SIG-M5 treated with dmso at 0.1 percent for 504 hours (cell line): ENCODE results near the gene PCNX1.
A peak's percentile ranks its signal among the peaks of the same experiment; 100 is the strongest.
"Not testable (repeated sequence)": the region's sequence is repeated elsewhere in the genome, so short reads cannot be mapped to it uniquely, and the experiment has no call there.

Source experiments
- DNase-seq: peaks from one replicate; lab custom pipeline; 2025; ENCODE audit not compliant: unreplicated experiment; lab: John Stamatoyannopoulos, UW

Gene PCNX1

DNA sequence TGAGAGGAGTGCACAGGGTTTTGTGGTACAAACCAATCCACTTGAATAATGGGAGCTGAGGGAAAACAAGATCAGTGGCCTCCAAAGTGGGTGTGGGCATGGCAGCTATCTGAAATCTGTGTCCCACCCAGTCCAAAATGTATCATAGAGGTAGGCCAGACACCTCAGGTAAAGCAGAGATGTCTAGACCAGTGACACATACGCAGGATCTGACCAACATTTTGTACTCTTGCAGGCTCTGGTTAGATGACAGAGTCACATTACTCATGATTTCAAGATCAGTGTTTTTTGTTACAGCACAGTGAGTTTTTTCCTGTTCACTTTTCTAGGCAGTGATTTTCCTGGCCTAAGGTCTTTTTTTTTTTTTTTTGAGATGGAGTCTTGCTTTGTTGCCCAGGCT lies 211.8 kb downstream of the PCNX1 start:
- DNase-seq: no peak

GRCh38 chr14:71119832-71120231 lies 212.6 kb downstream of the PCNX1 start:
- DNase-seq: no peak

DNA sequence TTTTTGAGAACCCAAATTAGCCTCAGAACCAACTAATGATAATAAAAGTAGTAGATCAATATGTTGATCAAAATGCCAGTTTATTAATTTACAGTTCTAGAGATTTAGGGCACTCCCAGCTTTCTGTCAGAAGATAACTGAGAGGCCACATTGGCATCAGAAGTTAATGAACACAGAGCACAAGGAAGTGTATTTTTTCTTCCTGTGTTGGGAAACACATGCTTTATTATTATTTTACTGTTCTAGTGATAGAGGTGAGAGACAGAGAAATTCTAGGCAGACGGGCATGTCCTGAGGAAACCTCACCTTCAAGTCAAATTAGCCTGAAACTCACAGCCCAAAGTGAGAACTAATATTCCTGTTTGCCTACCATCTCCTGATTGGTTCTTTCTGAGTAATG lies 213.7 kb downstream of the PCNX1 start:
- no peak for DNase-seq

DNA sequence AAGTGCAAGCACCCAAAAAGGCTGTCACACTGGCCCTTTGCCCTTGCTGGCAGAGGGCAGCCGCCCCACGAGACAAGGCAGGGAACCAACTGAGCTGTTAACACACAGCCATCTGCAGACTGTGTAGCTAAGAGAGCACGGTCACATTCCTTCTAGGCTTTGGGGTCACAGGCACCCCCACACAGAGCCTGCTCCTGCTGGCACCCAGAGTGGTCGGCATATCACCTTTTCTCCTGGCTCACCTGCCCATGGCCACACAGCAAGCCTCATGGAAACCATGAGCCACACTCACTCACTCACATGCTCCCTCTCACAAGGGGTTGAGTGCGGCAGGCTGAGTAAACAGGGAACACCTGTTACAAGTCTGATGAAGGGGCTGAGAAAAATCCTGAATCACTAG lies 214.5 kb downstream of the PCNX1 start:
- no peak for DNase-seq

DNA sequence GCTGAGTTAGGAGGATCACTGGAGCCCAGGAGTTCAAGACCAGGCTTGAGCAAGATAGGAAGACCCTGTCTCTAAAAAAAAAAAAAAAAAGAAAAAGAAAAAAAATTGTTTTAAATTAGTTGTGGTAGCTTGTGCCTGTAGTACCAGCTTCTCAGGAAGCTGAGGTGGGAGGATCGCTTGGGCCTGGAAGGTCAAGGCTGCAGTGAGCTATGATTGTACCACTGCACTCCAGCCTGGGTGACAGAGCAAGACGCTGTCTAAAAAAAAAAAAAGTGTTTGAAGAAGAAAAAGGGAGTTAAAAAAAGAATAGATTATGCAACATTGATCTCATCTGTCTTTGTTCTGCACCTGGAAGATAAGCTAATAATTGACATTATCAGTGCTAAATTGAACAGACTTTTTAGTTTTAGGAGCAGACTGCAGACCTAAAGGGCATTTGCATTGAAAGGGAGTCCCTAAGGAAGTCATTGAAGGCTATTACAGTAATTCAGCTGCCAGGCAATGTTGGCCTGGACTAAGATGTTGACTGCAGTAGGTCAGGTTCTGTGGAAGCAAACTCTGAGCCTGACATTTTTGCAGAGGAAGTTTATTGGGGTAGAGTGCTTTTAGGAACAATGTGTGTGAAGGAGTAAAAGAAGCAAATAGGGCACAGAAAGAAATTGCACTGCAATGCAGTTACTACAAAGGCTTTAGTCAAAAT lies 215.8 kb downstream of the PCNX1 start:
- no peak for DNase-seq

DNA sequence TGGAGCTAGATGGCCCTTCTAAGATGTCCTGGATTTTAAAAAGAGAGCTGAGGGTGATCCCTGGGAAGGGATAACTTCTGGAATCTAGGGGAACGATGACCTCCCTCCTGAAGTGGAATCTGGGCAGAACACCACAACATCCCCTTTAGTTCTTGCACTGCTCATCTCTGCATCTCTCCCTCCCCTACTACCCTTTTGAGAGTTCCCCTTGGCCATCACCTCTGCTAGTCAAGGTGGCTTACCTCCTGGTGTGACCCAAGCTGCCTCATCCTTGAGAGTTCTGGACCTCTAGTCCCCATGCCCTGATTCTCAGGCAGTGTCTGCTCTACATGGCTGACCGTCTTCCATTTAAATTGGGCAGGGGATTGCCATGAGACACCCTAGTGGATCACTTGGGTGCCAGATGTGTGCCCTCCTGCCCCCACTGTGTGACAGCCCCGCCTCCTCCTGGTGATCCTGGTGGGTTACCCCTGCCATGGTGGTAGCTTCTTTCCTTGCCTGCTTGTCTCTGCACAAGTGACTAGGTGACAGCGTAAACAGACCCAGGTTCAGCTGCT lies 216.4 kb downstream of the PCNX1 start:
- DNase-seq: no peak

DNA sequence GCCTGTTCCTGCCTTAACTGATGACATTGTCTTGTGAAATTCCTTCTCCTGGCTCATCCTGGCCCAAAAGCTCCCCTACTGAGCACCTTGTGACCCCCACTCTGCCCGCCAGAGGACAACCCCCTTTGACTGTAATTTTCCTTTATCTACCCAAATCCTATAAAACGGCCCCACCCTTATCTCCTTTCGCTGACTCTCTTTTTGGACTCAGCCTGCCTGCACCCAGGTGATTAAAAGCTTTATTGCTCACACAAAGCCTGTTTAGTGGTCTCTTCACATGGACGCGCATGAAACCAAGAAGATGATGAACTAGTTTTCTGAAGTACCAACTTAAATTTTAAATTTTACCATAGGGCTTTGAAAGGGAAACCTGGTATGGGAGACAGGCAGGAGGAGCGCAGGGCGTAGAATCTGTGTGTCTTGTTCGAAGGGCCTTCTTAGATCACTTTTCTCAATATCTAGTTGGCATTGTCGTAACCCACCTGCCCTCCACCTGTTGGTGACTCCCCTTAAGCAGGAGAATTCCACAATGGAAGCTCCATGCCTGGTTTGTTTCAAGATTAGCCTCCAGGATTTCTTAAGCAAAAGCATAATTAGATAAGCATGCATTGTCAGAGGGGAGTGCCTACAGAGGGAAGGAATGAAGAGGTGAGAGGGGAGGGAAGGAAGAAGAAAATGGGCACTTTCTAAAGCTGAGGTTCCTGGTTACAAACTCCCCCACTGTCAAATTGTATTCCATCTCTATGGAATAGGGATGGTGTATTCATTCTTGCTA lies 222.6 kb downstream of the PCNX1 start:
- DNase-seq: not testable (repeated sequence)

DNA sequence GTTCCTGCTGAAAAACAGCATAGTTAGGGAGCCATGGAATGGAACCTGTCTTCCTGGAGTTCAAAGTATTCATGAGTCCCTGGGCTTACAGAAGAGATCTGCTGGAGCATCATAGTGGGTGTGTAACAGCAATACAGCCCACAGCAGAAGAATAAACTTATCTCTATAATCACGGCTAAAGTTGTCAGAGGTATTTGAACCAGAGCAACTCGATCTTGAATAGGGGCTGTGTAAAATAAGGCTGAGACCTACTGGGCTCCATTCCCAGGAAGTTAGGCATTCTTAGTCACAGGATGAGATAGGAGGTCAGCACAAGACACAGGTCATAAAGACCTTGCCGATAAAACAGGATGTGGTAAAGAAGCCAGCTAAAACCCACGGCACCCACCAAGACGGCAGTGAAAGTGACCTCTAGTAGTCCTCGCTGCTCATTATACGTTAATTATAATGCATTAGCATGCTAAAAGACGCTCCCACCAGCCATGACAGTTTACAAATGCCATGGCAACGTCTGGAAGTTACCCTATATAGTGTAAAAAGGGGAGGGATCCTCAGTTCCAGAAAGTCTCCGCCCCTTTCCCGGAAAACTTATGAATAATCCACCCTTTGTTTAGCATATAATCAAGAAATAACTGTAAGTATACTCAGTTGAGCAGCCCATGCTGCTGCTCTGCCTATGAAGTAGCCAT lies 223.4 kb downstream of the PCNX1 start:
- DNase-seq: no peak

GRCh38 chr14:71133296-71133695 lies 226.0 kb downstream of the PCNX1 start:
- no peak for DNase-seq

DNA sequence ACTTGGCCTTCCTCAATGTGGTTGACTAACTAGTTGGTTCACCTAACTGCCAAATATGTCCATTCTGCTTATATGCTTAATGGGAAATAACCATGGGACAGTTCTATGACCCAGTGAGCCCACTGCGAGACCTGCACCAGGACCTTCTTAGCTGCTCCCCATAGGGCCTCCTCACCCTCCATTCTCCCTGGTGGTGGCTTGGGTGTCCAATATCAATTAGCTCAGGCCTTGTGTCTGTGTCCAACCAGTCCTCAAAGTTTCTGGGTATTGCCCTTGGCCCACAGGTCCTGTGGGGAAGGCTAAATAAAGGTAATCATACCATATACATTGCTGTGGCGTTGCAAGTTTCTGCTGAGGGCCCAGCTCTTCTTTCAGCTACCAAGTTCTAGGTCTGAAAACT lies 228.2 kb downstream of the PCNX1 start:
- DNase-seq: no peak

GRCh38 chr14:71135911-71136310 lies 228.7 kb downstream of the PCNX1 start:
- no peak for DNase-seq

DNA sequence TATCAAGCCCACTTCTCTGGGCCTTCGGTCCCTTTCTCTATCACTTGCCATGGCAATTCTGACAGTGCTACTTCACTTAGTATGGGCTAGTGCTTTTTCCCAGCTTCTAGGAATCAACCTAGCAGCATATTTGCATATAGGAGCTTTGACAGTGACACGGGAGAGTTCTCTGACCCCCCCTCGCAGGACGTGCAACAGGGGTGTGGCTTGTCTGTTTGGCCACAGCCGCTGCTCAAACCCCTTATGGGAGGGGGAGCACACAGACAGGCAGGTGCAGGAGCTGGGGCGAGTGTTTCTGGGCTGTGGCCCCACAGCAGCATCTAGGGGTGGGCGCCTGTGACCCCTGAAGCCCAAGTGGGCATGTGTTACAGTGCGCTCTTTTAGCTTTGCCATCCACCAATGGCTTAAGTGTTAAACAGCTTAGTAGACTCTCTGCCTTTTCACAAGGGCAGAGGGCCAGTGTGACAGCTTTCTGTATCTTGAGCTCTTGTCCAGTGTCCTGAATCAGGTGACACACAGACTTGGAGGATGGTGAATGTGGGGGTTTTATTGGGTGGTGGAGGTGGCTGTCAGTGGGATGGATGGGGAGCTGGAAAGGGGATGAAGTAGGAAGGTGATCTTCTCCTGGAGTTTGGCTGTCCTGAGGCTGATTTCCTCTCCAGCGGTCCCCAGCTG lies 229.3 kb downstream of the PCNX1 start:
- DNase-seq: no peak

GRCh38 chr14:71137536-71138447 lies 230.5 kb downstream of the PCNX1 start:
- no peak for DNase-seq

- DNase-seq: peak; percentile 23
Observed at GRCh38 chr14:71138448-71139293, 231.4 kb downstream of the PCNX1 start.

GRCh38 chr14:71139294-71139946 lies 232.2 kb downstream of the PCNX1 start:
- no peak for DNase-seq

GRCh38 chr14:71140157-71140556 lies 232.9 kb downstream of the PCNX1 start:
- DNase-seq: no peak

DNA sequence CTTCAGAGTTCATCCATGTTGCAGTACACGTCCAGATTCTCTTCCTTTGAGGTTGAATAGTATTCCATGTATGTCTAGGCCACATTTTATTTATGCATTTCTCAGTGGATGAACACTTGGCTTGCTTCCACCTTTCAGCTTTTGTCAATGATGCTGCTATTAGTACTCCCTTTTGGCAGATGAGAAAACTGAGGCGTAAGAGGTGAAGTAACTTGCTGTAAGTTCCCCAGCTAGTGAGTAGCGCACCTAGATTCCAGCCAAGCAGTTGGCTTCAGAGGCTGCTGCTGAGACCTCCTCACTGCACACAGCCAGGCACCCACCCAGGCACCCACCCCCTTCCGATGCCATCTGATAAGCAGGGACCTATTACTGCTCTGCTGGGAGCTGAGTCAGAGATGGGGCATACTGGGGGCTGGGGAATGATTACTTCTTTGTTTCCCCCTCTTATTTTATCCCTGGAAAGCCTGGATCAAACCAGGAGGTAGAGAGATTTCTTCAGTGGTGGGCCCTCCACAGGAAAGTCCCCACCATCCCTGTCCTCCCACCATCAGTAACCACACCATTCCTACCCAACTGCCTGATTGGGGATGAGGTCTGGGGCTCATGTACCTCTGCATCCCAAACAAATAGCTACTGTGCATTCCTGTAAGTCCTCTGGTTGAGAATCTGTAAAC lies 234.6 kb downstream of the PCNX1 start:
- DNase-seq: no peak

- peak; percentile 95 for DNase-seq
Observed at GRCh38 chr14:71142375-71143038, 235.2 kb downstream of the PCNX1 start.
